Measurements from ENCODE around the gene AAMP.

Gene AAMP

DNA sequence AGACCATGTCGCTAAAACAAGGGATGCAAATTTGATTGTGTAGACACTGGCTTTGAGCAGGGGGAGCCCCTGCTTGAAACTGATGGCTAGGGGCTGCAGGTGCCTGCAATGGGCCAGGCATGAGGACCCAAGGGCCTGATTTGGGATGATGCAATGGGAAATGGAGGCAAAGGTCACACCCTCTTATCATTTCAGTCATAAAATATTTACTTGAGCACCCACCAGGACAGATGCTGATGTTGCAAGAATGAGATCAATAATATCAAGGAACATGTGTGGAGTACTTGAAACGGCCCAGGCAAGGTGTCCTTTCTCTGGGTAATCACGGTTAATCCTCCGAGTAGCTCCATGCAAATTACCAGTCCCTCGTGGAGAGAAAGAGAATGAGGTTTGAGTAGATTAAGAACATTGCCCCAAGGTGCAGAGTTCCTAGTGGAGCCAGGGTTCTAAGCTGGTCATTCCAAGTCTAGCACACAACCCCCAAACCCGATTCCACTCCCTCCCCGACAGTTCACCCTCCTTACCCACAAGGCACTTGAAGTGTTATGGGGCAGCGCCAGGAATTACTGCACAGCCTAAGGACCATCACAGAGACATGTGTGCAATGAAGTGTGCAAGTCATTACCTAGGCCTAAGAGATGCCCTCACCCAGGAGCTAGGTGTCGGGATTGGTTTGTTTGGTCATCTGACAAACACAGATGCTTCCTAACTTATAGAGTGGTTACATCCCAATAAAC lies 36.4 kb upstream of the AAMP start:
- TF ChIP-seq EGR1 (IDR thresholded peaks at IDR 0.05) (no peak), RAD21 (IDR thresholded peaks at IDR 0.05; ENCODE audit: low read depth) (no peak), EP300 (IDR thresholded peaks at IDR 0.05; ENCODE audit: borderline replicate concordance) (no peak), TEAD4 (IDR thresholded peaks at IDR 0.05) (no peak), TAF1 (IDR thresholded peaks at IDR 0.05; ENCODE audit: low read depth) (no peak), TCF12 (IDR thresholded peaks at IDR 0.05; ENCODE audit: low read depth) (no peak), ZBTB7A (IDR thresholded peaks at IDR 0.05; ENCODE audit: low read depth) (no peak), YY1 (IDR thresholded peaks at IDR 0.05; ENCODE audit: low read depth) (no peak), CREB1 (IDR thresholded peaks at IDR 0.05; ENCODE audit: low read depth) (no peak), NFIC (IDR thresholded peaks at IDR 0.05) (no peak), FOXM1 (IDR thresholded peaks at IDR 0.05; ENCODE audit: borderline replicate concordance, low read depth) (no peak), CEBPB (IDR thresholded peaks at IDR 0.05) (no peak)
- TF ChIP-seq, protein P1, sequence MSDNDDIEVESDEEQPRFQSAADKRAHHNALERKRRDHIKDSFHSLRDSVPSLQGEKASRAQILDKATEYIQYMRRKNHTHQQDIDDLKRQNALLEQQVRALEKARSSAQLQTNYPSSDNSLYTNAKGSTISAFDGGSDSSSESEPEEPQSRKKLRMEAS (IDR thresholded peaks at IDR 0.05) = no peak
- TF ChIP-seq, protein P2, sequence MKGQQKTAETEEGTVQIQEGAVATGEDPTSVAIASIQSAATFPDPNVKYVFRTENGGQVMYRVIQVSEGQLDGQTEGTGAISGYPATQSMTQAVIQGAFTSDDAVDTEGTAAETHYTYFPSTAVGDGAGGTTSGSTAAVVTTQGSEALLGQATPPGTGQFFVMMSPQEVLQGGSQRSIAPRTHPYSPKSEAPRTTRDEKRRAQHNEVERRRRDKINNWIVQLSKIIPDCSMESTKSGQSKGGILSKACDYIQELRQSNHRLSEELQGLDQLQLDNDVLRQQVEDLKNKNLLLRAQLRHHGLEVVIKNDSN (IDR thresholded peaks at IDR 0.05) = no peak
- TF ChIP-seq, protein P3, sequence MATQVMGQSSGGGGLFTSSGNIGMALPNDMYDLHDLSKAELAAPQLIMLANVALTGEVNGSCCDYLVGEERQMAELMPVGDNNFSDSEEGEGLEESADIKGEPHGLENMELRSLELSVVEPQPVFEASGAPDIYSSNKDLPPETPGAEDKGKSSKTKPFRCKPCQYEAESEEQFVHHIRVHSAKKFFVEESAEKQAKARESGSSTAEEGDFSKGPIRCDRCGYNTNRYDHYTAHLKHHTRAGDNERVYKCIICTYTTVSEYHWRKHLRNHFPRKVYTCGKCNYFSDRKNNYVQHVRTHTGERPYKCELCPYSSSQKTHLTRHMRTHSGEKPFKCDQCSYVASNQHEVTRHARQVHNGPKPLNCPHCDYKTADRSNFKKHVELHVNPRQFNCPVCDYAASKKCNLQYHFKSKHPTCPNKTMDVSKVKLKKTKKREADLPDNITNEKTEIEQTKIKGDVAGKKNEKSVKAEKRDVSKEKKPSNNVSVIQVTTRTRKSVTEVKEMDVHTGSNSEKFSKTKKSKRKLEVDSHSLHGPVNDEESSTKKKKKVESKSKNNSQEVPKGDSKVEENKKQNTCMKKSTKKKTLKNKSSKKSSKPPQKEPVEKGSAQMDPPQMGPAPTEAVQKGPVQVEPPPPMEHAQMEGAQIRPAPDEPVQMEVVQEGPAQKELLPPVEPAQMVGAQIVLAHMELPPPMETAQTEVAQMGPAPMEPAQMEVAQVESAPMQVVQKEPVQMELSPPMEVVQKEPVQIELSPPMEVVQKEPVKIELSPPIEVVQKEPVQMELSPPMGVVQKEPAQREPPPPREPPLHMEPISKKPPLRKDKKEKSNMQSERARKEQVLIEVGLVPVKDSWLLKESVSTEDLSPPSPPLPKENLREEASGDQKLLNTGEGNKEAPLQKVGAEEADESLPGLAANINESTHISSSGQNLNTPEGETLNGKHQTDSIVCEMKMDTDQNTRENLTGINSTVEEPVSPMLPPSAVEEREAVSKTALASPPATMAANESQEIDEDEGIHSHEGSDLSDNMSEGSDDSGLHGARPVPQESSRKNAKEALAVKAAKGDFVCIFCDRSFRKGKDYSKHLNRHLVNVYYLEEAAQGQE (IDR thresholded peaks at IDR 0.05; ENCODE audit: low read depth) = no peak

DNA sequence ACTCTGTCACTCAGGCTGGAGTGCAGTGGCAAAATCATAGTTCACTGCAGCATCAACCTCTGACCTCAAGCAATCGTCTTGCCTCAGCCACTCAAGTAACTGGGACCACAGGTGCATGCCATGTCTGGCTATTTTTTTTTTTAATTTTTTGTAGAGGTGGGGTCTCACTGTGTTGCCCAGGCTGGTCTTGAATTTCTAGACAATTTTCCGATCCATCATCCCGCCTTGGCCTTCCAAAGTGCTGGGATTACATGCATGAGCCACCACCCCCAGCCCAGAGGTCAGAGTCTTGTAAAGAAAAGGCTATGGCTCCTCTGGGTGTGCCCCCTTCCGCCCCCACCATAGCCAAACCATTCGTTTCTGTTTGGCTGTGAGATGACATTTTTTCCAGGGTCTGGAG lies 35.4 kb upstream of the AAMP start:
- TF ChIP-seq, protein P1 (IDR thresholded peaks at IDR 0.05) = no peak
- TF ChIP-seq EGR1 (IDR thresholded peaks at IDR 0.05) (no peak), TCF12 (IDR thresholded peaks at IDR 0.05; ENCODE audit: low read depth) (no peak), YY1 (IDR thresholded peaks at IDR 0.05; ENCODE audit: low read depth) (no peak), ZBTB7A (IDR thresholded peaks at IDR 0.05; ENCODE audit: low read depth) (no peak), RAD21 (IDR thresholded peaks at IDR 0.05; ENCODE audit: low read depth) (no peak), CREB1 (IDR thresholded peaks at IDR 0.05; ENCODE audit: low read depth) (no peak), CEBPB (IDR thresholded peaks at IDR 0.05) (no peak), TEAD4 (IDR thresholded peaks at IDR 0.05) (no peak), TAF1 (IDR thresholded peaks at IDR 0.05; ENCODE audit: low read depth) (no peak), NFIC (IDR thresholded peaks at IDR 0.05) (no peak), FOXM1 (IDR thresholded peaks at IDR 0.05; ENCODE audit: borderline replicate concordance, low read depth) (no peak), EP300 (IDR thresholded peaks at IDR 0.05; ENCODE audit: borderline replicate concordance) (no peak)
- TF ChIP-seq, protein P3 (IDR thresholded peaks at IDR 0.05; ENCODE audit: low read depth) = no peak
- TF ChIP-seq, protein P2 (IDR thresholded peaks at IDR 0.05) = no peak

DNA sequence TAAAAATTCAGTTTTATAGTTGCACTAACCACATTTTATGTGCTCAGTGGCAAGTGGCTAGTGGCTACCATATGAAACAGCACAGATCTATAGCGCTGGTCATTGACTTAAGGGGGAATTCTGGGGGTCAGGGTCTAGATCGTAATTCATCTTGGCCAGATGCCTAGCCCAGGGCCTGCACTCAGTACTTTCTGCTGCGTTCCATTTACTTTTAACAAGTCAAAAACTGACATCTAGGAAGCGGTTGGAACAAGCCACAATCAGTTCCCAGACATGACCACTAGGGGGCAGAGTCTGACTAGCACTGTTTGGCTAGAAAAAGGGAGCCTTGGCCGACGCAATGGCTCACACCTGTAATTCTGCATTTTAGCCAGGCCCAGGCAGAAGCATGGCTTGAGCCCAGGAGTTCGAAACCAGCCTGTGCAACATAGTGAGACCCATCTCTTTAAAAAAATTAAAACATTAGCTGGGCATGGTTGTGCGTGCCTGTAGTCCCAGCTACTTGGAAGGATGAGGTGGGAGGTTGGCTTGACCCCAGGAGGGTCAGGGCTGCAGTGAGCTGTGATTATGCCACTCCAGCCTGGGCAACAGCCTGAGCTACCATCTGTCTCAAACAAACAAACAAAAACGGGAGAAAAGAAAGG lies 31.4 kb upstream of the AAMP start:
- TF ChIP-seq TEAD4 (IDR thresholded peaks at IDR 0.05) (no peak), FOXM1 (IDR thresholded peaks at IDR 0.05; ENCODE audit: borderline replicate concordance, low read depth) (no peak), EGR1 (IDR thresholded peaks at IDR 0.05) (no peak), EP300 (IDR thresholded peaks at IDR 0.05; ENCODE audit: borderline replicate concordance) (no peak), YY1 (IDR thresholded peaks at IDR 0.05; ENCODE audit: low read depth) (0 out of 2 replicates have a peak, but pooled peaks have one; percentile 25), TAF1 (IDR thresholded peaks at IDR 0.05; ENCODE audit: low read depth) (no peak), TCF12 (IDR thresholded peaks at IDR 0.05; ENCODE audit: low read depth) (peak; percentile 43; the same call in 1 of the 2 replicates), ZBTB7A (IDR thresholded peaks at IDR 0.05; ENCODE audit: low read depth) (no peak), NFIC (IDR thresholded peaks at IDR 0.05) (no peak), RAD21 (IDR thresholded peaks at IDR 0.05; ENCODE audit: low read depth) (peak; percentile 98), CEBPB (IDR thresholded peaks at IDR 0.05) (no peak), CREB1 (IDR thresholded peaks at IDR 0.05; ENCODE audit: low read depth) (no peak)
- TF ChIP-seq, protein P3 (IDR thresholded peaks at IDR 0.05; ENCODE audit: low read depth) = no peak
- TF ChIP-seq, protein P1 (IDR thresholded peaks at IDR 0.05) = 0 out of 2 replicates have a peak, but pooled peaks have one; percentile 19
- TF ChIP-seq, protein P2 (IDR thresholded peaks at IDR 0.05) = no peak
